HG02885 (cell line): ENCODE data around the gene B4GALNT3.

Experiments used
- ATAC-seq: cut with Tn5 transposase; IDR thresholded peaks from one replicate; pipeline ENCODE4 v1.9.1; 2021; ENCODE audit warnings: mild to moderate bottlenecking; ENCODE audit not compliant: unreplicated experiment, poor library complexity

The B4GALNT3 gene

GRCh38 chr12:466762-467161 is 7.0 kb downstream of the B4GALNT3 start:
- no peak for ATAC-seq

GRCh38 chr12:467591-467990 is 7.9 kb downstream of the B4GALNT3 start:
- no peak for ATAC-seq

GRCh38 chr12:468671-469389 is 9.1 kb downstream of the B4GALNT3 start:
- no peak for ATAC-seq

GRCh38 chr12:470133-470532 is 10.4 kb downstream of the B4GALNT3 start:
- ATAC-seq = no peak

GRCh38 chr12:473198-473597 is 13.5 kb downstream of the B4GALNT3 start:
- ATAC-seq = no peak

- ATAC-seq = no peak
Measured at GRCh38 chr12:473863-474577, 14.3 kb downstream of the B4GALNT3 start.

GRCh38 chr12:475286-475685 is 15.5 kb downstream of the B4GALNT3 start:
- ATAC-seq = no peak

GRCh38 chr12:479161-479560 is 19.4 kb downstream of the B4GALNT3 start:
- ATAC-seq = no peak

GRCh38 chr12:480831-481816 is 21.4 kb downstream of the B4GALNT3 start:
- no peak for ATAC-seq

- no peak for ATAC-seq
Measured at GRCh38 chr12:482061-482460, 22.3 kb downstream of the B4GALNT3 start.

- no peak for ATAC-seq
Measured at GRCh38 chr12:484096-484495, 24.4 kb downstream of the B4GALNT3 start.

- no peak for ATAC-seq
Measured at GRCh38 chr12:490260-490659, 30.5 kb downstream of the B4GALNT3 start.

GRCh38 chr12:495466-495865 is 35.7 kb downstream of the B4GALNT3 start:
- no peak for ATAC-seq

- ATAC-seq = no peak
Measured at GRCh38 chr12:496736-497135, 37.0 kb downstream of the B4GALNT3 start.

GRCh38 chr12:497501-498160 is 37.9 kb downstream of the B4GALNT3 start:
- no peak for ATAC-seq

- no peak for ATAC-seq
Measured at GRCh38 chr12:499837-500458, 40.2 kb downstream of the B4GALNT3 start.

- ATAC-seq = no peak
Measured at GRCh38 chr12:501722-502447, 42.1 kb downstream of the B4GALNT3 start.

- ATAC-seq = no peak
Measured at GRCh38 chr12:503111-503761, 43.5 kb downstream of the B4GALNT3 start.

GRCh38 chr12:505221-505620 is 45.5 kb downstream of the B4GALNT3 start:
- no peak for ATAC-seq
